ENCODE measurements around the gene BCHE.

BCHE gene

GRCh38 chr3:165746874-165747273 lies 90.3 kb downstream of the BCHE start:
- no peak for TF ChIP-seq CTCF (IDR thresholded peaks at IDR 0.05; ENCODE audit: extremely low read depth, missing control alignments)
- no peak for DNase-seq (ENCODE audit: low spot score)

- no peak for TF ChIP-seq CTCF (IDR thresholded peaks at IDR 0.05; ENCODE audit: extremely low read depth, missing control alignments)
- DNase-seq (ENCODE audit: low spot score), result no peak
Measured at GRCh38 chr3:165744025-165744424, 93.2 kb downstream of the BCHE start.

GRCh38 chr3:165742351-165742750 lies 94.9 kb downstream of the BCHE start:
- no peak for DNase-seq (ENCODE audit: low spot score)

GRCh38 chr3:165729756-165730155 lies 107.5 kb downstream of the BCHE start:
- no peak for TF ChIP-seq CTCF (IDR thresholded peaks at IDR 0.05; ENCODE audit: extremely low read depth, missing control alignments)
- no peak for DNase-seq (ENCODE audit: low spot score)

More at GRCh38 chr3:165742351-165742750, 94.9 kb downstream of the BCHE start:
- no peak for TF ChIP-seq CTCF (IDR thresholded peaks at IDR 0.05; ENCODE audit: extremely low read depth, missing control alignments)

GRCh38 chr3:165728924-165729323 lies 108.3 kb downstream of the BCHE start:
- no peak for TF ChIP-seq CTCF (IDR thresholded peaks at IDR 0.05; ENCODE audit: extremely low read depth, missing control alignments)
- DNase-seq (ENCODE audit: low spot score), result no peak

GRCh38 chr3:165725296-165725695 lies 111.9 kb downstream of the BCHE start:
- TF ChIP-seq CTCF (IDR thresholded peaks at IDR 0.05; ENCODE audit: extremely low read depth, missing control alignments), result no peak
- DNase-seq (ENCODE audit: low spot score), result no peak

Data from GM20000 (cell line).